Endometrium (tissue), 2 donors: Measurements from ENCODE around the gene CDKN2AIPNL.

Experiments used
- FAIRE-seq: peaks from 2 replicates; lab custom pipeline; 2012; peaks lifted over from hg19 to GRCh38; lab: Jason Lieb, UNC
- donor health status: control.
- donor health status: control.

Gene CDKN2AIPNL, protein sequence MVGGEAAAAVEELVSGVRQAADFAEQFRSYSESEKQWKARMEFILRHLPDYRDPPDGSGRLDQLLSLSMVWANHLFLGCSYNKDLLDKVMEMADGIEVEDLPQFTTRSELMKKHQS

DNA sequence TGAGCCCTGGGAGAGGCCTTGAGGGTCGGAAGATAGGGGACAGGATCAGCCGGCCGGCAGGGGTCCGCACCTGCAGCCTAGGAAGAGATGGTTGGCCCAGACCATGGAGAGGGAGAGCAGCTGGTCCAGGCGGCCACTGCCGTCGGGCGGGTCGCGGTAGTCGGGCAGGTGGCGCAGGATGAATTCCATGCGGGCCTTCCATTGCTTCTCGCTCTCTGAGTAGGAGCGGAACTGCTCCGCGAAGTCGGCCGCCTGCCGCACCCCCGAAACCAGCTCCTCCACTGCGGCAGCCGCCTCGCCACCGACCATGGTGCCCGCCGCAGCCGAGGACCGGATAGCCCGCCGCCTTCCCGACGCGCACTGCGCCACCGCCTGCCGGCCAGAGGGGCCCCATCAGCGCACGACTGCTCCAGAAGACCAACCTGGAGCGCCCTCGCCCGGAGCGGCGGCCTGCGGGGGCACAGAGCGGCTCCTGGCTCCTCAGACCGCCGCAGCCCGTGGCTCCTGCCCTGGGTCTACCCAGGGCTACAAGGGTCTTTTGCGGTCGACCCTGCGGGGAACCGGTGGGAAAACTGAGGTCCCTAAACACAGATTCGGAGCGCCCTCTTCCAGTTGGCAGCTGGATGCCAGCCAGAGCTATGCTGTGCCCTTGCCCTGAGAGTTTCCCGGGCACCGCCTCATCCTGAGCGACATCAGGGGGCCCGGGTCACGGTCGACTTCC is at the start of gene CDKN2AIPNL:
CDKN2AIPNL (minus strand) TSS at position 336 of the 721 bp plus-strand sequence; CDS start at position 309, 27 bp downstream.
- FAIRE-seq: no peak

GRCh38 chr5:134460551-134460950 is 48.9 kb upstream of the CDKN2AIPNL start:
- FAIRE-seq: no peak

DNA sequence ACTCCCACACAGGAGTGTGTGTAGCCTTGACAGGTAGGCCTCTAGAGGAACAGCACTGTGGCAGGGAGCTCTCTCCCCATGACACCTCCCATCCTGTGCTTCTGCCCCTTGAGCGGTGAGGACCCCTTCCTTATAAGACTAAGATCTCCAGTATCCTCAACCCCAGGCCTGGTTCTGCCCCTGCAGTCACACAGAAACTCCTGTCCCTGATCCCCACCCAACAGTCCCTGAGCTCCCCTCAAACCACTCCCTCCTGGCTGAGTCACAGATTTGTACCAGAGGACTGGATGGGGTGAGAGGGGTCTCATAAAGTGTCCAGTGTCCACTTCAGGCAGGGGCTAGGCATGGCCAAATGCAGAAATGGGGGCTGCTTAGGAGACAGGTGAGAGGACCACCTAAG is 47.8 kb upstream of the CDKN2AIPNL start:
- no peak for FAIRE-seq

DNA sequence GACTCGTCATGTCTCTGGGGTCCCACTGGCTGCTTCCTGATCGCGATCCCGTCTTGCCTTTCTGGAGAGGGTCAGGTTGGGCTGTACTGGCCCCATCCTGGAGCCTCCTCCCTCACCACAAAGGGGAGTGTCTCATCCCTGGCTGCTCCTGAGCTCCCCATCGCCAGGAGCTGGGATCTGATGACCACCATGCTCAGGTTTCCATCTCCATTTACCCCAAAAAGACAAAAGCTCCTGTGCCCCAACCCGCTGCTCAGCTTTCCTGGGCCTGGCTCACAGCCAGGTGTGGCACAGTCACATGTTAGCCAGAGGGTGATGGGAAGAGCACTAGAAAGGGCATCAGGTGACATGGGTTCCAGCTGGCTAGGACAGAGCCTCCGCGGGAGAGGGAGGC is 47.3 kb upstream of the CDKN2AIPNL start:
- no peak for FAIRE-seq

GRCh38 chr5:134458234-134459009 is 46.7 kb upstream of the CDKN2AIPNL start:
- FAIRE-seq: no peak

DNA sequence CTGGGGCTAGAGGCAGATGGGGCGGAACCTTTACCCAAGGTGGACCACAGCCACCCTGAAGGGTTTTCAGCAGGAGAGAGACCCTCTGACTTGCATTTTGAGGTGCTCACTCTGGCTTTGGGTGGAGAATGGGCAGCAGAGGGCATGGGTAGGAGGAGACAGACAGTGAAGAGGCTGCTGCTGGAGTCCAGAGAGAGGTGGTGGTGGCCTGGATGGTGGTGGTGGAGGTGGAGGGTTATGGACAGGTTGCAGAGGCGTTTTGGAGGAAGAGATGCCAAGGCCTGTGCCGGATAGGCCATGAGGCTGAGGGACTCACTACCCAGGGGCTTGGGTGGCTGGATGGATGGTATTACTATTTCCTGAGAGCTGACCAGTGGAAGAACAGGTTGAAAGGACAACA is 46.1 kb upstream of the CDKN2AIPNL start:
- FAIRE-seq: no peak

DNA sequence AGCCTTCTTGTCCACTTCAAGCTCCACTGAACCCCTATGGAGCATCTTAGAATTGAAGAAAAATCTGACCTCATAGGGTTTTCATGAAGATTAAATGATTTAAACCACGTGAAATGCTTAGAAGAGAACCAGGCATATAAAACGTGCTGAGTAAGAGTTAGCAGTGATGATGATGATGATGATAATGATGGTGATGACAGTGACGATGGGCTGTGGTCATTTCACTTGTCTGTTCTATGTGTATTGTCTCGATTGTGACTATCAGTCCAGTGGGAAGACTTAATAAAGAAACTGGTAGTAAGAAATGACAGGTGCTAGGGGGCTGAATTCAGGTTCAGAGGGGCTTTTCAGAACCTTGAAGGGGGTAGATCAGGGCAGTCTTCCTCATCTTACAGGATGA is 45.1 kb upstream of the CDKN2AIPNL start:
- no peak for FAIRE-seq

DNA sequence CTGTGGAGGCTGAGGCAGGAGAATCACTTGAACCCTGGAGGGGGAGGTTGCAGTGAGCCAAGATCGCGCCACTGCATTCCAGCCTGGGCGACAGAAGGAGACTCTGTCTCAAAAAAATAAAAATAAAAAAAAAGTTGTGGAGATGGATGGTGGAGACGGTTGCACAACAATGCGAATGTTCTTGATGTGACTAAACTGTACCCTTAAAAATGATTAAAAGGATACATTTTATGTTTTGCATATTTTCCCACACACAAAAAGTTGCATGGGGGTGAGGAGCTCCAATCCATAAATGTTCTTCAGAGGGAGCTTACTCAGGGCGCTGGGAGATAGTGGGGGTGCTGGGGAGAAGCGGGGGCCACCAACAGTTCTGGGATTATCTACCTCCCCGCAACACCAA is 43.8 kb upstream of the CDKN2AIPNL start:
- no peak for FAIRE-seq

GRCh38 chr5:134453016-134453415 is 41.3 kb upstream of the CDKN2AIPNL start:
- no peak for FAIRE-seq

DNA sequence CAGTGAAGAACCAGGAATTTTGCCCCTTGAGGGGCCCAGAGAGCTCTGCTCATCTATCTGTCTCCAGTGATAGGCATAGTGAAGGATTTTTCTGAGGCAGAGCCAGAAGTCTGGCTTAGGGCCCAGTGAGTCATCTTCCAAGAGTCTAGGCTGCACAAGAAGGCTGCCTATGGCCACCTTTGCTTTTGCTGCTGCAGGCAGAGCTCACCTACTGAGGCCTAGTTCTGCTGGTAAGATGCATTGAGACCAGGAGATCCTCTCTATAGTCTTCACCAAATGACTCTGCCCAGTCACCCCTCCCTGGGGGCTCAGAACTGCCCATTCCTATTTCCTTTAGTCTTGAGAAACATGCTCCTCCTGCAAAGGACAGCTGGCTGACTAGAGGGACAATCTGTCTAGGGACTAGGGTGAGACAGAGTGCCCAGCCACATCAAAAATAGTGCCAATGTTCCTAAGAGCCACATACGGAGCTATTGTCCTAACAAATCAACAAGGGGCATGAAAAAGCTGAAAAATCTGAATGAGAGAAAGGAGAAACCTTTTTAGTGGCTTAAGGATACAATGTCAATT is 40.3 kb upstream of the CDKN2AIPNL start:
- FAIRE-seq: no peak

GRCh38 chr5:134451225-134451935 is 39.7 kb upstream of the CDKN2AIPNL start:
- no peak for FAIRE-seq

DNA sequence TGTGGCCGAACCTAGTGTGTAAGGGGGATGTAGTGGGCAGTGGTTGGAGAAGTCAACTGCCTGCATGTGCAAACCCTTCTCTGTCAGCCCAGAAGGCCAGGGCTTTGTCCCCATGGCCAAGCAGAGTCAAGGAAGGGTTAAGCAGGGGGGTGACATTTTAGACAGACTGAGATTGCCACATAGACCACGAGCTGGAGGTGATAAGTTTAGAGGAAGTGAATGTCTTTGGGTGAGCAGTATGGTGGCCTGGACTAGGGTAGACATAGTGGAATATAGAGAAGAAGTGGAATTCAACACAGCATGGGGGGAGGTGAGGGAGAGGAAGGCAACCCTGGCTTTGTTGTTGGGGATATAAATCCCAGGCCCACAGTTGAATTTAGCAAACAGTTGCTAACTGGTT is 38.7 kb upstream of the CDKN2AIPNL start:
- no peak for FAIRE-seq

DNA sequence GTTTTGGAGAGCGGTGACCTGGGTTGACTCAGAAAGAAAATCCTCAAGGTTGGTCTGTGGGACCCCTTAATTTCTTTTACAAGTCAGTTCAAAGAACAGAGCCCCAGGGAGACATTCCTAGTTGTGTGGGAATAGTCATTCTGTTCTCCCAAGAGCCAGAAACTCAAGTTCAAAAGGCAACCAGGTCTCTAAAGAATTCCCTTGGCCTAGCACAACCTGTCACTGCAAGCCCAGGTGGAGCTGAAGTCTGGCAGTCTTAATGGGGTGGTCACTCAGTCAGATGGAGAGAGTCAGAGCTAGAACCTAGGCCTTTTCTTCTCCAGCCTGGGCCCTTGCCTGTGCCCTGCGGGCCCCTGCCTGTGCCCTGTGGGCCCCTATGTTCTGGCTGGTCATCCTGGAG is 37.5 kb upstream of the CDKN2AIPNL start:
- no peak for FAIRE-seq

GRCh38 chr5:134447815-134448520 is 36.3 kb upstream of the CDKN2AIPNL start:
- FAIRE-seq: no peak

- no peak for FAIRE-seq
These were observed 35.3 kb upstream of the CDKN2AIPNL start for GRCh38 chr5:134446938-134447337.

DNA sequence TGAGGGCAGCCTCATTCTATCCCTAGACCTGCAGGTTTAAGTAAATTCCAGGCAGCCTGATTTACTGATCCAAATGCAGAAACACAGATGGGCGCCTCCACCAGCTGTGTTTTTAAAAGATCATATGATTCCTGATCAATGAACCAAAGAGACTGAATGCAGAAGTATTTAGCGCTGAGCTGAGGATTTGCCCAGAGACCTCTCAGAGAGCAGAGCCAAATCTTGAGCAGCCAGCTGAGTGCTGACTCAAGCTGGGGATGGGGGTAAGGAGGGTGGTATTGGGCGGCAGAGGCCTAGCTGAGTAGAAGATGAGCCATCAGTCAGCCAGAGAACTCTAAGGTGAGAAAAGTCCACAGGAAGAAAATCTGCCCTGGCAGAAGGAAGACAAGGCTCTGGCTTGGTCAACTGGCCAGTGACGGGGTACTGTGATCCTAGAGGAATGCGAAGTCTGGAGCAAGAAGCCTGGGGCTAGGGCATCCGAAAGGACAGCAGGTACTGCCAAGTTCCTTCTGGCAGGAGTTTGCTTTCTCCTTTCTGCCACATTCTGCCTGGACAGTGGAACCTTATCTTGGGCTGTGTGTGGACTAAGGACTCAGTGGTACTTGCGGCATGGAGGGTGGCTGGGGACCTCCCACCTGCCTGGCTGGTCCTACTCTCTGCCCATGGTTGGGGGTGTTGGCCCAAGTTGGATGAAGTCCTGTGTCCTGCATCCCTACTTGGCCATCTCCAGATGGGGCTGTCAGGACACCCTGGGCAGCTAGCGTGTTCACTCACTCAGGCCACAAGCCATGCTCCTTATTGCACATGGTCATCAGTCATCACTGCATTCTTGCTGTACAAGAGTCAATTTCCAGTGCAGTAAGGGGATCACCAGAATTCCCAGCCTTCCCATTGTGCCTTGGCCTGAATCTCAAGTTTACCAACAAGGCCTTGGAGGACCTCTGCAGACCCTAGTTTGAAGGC is 34.5 kb upstream of the CDKN2AIPNL start:
- FAIRE-seq: no peak

GRCh38 chr5:134444941-134445471 is 33.3 kb upstream of the CDKN2AIPNL start:
- FAIRE-seq: no peak

GRCh38 chr5:134440201-134440755 is 28.6 kb upstream of the CDKN2AIPNL start:
- FAIRE-seq: no peak

GRCh38 chr5:134439210-134439654 is 27.6 kb upstream of the CDKN2AIPNL start:
- no peak for FAIRE-seq

GRCh38 chr5:134438721-134439123 is 27.0 kb upstream of the CDKN2AIPNL start:
- no peak for FAIRE-seq
